AG04449 (cell line): ENCODE measurements around the gene C12orf50.
"Not testable (repeated sequence)": the region's sequence is repeated elsewhere in the genome, so short reads cannot be mapped to it uniquely, and the experiment has no call there.

Source experiments
- CTCF ChIA-PET: fragments of 350-600 bp; formaldehyde crosslinking; extraction: SDS; loops from one replicate; lab custom pipeline; 2021; ENCODE audit warnings: antibody characterized with exemption; lab: Yijun Ruan, JAX
- POLR2A ChIA-PET: fragments of 400-600, 350-600 bp; formaldehyde crosslinking; extraction: SDS; loops from one replicate; lab custom pipeline; 2020; ENCODE audit warnings: antibody characterized with exemption, inconsistent platforms; lab: Yijun Ruan, JAX
- DNase-seq: peaks from one replicate; pipeline ENCODE4 v3.0.0-alpha.2; 2010; ENCODE audit warnings: low read depth, low spot score
- H3K4me3 ChIP-seq: 2 replicates; pipeline ENCODE4 v1.5.1; 2011; ENCODE audit warnings: low read depth, mild to moderate bottlenecking, control low read depth, low read length
- CTCF ChIP-seq: IDR thresholded peaks from one replicate; pipeline ENCODE4 v1.5.1; 2011; ENCODE audit warnings: mild to moderate bottlenecking, moderate library complexity, low read length, control low read depth, inconsistent platforms; ENCODE audit not compliant: insufficient read depth; ENCODE audit errors: missing control alignments

The C12orf50 gene

DNA sequence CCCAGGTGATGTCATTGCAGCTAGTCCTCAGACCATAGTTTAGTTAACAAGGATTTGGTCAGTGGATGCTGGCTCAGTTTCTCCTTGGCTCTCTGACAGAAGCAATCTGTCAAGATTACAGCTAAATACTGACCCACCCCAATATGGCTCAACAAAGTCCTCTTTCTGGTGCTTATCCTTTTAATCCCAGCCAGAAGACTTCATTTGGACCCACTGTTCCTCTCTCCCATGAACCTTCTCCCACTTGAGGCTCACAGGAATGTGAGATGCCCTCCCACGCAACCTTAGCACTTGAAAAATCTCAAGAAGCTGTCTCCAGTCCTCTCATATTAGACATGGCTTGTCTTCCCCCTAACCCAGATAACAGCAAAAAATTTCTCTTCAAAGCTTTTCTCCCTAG, 47.7 kb downstream of the C12orf50 start:
- ChIA-PET CTCF (interaction anchor here (1.1 to 1.3 kb wide), 3 partner anchors 12 to 133 kb away, joined by 3 to 4 read pairs (median 3); no protein-coding TSS in a partner anchor), POLR2A (no interaction called here)
- no peak overlapping the region for H3K4me3 ChIP-seq
- no peak for DNase-seq
- no peak for TF ChIP-seq CTCF

- ChIA-PET CTCF (no interaction called here), POLR2A (no interaction called here)
- no peak overlapping the region for H3K4me3 ChIP-seq
- TF ChIP-seq CTCF = no peak
- no peak for DNase-seq
Measured at GRCh38 chr12:87975879-87976278, 53.3 kb downstream of the C12orf50 start.

- ChIA-PET POLR2A (no interaction called here), CTCF (no interaction called here)
- DNase-seq = no peak
- no peak overlapping the region for H3K4me3 ChIP-seq
- TF ChIP-seq CTCF = no peak
Measured at GRCh38 chr12:87967871-87968270, 61.3 kb downstream of the C12orf50 start.

DNA sequence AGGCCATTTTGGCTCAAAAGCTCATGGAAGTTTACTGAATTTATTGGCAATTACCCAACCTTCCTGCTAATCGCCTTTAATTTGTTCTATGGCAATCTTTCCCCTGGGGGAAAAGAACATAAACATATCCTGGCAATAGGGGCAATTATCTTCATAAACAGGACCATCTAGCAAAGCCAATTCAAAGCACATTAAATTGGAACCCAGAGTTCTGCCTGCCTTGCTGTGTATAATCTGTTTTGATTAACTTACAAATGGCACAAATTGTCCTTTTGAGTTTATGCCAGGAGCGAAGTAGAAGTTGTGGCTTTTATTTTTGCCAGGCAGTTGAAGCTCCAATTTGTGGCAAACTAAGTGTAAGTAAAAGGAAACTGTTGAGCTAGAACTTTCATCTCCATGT, 68.6 kb downstream of the C12orf50 start:
- TF ChIP-seq CTCF = no peak
- POLR2A ChIA-PET = no interaction called here
- no peak for DNase-seq
- CTCF ChIA-PET = interaction anchor here (1.6 to 3.7 kb wide), 2 partner anchors 8 to 94 kb away, joined by 5 to 13 read pairs; no protein-coding TSS in a partner anchor
- H3K4me3 ChIP-seq = no peak overlapping the region

- CTCF ChIA-PET = interaction anchor here (1.2 to 2.1 kb wide), 2 partner anchors 88 to 90 kb away, joined by 3 to 7 read pairs; no protein-coding TSS in a partner anchor
- POLR2A ChIA-PET, H3K4me3 ChIP-seq: not testable (repeated sequence)
Measured at GRCh38 chr12:87954028-87954427, 75.2 kb downstream of the C12orf50 start.

DNA sequence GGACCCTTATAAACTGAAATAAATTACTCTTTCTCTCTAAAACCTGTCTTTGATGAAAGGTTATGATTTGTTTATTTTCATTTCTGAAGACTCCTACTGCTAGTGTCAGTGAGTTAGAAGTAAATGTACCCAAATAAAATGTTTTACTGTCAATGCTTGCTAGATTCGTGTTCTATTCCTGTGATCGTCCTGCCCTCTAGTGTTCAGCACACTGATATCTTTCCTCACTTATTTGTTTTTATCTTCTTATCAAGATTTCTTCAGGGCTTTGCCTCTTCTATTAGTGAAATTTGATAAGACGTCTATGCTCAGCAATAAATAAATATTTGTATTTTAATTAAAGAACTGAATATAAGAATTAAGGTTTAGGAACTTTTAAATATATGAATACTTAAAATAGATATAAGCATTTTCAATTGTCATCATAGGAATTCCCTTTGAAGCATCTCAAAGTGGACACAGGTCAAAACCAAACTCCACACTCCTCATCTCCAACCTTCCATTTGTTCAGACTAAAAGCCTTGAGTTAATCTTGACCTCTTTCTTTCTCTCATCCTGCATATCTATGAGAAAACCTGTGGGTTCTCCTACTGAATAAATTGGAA, 75.8 kb downstream of the C12orf50 start:
- ChIA-PET CTCF (interaction anchor here (0.7 to 3.1 kb wide), 24 partner anchors 9 to 1285 kb away, joined by 3 to 22 read pairs (median 5); no protein-coding TSS in a partner anchor), POLR2A (no interaction called here)
- no peak overlapping the region for H3K4me3 ChIP-seq
- TF ChIP-seq CTCF = peak; percentile 54
- peak; percentile 24 for DNase-seq

More at GRCh38 chr12:87954028-87954427, 75.2 kb downstream of the C12orf50 start:
- DNase-seq = not testable (repeated sequence)

GRCh38 chr12:87952850-87953249, 76.4 kb downstream of the C12orf50 start:
- ChIA-PET POLR2A (no interaction called here), CTCF (interaction anchor here (0.7 to 3.1 kb wide), 24 partner anchors 9 to 1285 kb away, joined by 3 to 22 read pairs (median 5); no protein-coding TSS in a partner anchor)
- TF ChIP-seq CTCF = no peak
- DNase-seq = no peak
- no peak overlapping the region for H3K4me3 ChIP-seq
